NCI-H187 (cell line): ENCODE measurements around the gene TMEM140.

ENCODE experiments used
- DNase-seq, 2 experiments: peaks; one replicate each; lab custom pipeline; 2025; lab: John Stamatoyannopoulos, UW

Gene TMEM140

DNA sequence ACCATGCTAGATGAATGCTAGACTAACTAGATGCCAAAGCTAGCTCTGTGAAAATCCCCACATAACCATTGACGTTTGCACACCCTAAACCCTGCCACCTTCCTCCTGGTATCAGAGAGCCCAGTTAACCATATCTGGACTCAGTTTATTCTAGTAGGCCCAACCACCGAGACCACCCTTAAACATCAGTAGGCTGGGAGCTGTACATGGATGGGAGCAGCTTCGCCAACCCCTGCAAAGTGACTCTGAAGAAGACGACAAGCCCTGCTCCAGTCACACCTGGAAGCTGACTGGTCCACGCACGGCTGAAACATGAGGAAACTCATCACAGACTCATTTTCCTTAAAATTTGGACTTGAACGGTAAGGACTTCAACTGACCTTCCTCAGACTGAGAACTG is 27.1 kb downstream of the TMEM140 start:
- DNase-seq = no peak

DNA sequence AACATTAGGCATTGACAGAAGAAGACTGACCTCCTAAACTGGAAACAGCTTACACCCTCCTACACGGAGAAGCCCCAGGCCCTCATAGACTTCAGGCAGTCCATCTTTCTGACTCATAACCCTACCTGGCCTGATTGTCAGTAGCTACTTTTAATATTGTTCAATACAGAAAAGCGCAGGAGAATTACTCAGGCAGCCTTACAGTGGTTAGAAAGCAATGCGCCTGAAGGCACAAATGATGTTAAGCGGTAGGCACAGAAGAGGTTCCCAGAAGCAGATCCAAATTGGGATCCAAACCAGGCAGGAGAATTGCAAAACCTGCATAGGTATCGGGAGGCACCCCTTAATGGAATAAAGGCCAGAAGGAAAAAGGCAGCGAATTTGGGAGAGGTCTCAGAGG is 28.1 kb downstream of the TMEM140 start:
- no peak for DNase-seq

DNA sequence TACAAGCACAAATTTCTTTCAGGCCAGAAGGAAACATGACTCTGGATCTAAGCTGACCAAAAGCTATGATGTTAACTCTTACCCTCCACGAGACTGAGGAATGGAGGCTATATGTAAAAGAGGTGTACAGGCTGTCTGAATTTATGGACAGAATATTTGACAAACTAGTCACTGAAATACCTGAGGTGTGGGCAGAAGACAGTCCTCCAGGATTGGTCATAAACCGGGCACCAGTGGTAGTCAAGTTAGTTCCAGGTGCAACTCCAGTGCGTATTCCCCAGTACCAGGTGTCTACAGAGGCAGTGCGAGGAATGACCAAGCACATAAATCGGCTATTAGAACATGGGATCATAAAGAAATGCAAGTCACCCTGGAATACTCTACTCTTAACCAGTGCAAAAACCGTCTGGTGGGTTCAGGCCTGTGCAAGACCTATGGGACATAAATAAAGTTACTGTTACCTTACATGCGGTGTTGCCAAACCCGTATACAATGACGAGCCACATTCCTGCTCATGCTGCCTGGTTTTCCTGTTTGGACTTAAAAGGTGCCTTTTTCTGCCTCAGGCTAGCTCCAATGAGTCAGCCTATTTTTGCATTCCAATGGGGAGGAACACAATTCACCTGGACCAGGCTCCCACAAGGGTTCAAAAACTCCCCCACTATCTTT is 29.3 kb downstream of the TMEM140 start:
- DNase-seq = no peak

DNA sequence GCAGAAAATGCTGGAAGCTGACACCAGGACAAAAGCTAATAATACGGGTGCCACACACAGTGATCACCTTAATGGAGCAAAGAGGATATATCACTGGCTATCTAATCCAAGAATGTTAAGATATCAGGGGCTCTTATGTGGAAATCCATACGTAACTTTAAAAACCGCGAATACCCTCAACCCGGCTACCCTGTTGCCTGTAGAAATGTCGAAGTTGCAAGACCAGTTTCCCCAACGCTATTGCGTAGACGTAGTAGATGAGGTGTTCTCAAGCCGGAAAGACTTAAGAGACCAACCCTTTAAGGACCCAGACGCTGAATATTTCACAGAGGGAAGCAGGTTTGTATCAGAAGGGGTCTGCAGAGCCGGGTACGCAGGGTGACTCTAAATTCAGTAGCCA is 30.5 kb downstream of the TMEM140 start:
- DNase-seq = no peak

DNA sequence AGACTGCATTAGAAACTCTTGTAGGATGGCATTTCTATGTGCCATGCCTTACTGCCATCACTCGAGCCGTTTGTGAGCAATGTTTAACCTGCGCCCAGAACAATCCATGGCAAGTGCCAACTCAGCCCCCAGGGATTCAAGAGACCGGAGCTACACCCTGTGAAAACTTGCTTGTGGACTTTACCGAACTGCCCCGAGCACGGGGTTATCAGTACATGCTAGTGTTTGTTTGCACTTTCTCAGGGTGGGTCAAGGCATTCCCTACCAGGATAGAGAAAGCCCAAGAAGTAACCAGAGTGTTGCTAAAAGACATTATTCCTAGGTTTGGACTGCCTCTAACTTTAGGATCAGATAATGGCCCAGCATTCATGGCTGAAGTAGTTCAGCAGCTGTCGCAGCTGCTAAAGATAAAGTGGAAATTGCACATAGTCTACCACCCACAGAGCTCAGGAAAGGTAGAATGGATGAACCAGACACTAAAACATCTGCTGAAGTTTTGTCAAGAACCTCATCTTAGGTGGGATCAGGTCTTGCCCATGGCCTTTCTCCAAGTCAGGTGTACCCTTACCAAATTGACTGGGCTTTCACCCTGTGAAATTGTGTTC is 31.6 kb downstream of the TMEM140 start:
- no peak for DNase-seq

DNA sequence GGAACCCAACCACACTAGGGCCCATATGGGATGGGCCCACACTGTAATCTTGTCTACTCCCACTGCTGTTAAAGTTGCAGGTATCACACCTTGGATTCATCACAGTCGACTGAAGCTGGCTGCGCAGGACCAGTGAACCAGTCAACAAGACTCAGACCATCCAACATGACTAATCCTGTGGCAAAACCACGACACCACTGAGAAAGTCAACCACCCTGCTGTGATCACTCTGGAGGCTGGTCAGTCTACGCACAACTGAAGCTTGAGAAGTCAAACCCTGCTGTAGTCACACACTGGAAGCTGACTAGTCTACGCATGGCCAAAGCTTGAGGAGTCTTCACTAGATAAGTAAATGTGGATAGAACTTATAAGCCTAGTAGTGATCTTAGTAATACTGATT is 32.2 kb downstream of the TMEM140 start:
- DNase-seq = no peak

DNA sequence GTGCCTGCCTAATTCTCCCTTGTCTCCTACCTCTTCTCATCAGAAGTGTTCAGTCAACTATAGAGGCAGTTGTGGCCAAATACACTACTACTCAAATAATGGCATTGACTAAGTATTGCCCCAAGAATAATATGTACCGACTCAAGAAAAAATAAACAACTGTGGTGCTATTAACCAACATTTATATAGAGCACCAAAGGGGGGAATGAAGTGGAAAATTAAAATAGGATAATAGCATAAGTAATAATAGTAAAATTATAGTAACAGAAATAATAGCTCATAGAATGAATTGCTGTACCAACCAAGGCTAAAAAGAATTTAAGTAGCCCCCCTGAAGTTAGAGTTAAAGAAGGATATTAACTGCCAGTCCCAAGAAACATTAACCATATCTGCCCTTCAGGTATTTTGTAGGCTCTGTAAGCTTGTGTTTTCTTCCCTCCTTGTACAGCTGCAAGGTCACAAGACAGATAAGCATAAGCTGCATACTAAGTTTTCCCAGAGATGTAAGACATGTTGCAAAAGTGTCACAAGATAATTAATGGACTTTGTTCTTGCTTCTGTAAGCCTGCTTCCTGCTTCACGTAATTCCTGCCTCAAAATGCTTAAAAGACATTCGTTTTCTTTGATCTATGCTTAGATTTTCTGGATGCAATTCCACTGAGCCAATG is 33.5 kb downstream of the TMEM140 start:
- DNase-seq = no peak

DNA sequence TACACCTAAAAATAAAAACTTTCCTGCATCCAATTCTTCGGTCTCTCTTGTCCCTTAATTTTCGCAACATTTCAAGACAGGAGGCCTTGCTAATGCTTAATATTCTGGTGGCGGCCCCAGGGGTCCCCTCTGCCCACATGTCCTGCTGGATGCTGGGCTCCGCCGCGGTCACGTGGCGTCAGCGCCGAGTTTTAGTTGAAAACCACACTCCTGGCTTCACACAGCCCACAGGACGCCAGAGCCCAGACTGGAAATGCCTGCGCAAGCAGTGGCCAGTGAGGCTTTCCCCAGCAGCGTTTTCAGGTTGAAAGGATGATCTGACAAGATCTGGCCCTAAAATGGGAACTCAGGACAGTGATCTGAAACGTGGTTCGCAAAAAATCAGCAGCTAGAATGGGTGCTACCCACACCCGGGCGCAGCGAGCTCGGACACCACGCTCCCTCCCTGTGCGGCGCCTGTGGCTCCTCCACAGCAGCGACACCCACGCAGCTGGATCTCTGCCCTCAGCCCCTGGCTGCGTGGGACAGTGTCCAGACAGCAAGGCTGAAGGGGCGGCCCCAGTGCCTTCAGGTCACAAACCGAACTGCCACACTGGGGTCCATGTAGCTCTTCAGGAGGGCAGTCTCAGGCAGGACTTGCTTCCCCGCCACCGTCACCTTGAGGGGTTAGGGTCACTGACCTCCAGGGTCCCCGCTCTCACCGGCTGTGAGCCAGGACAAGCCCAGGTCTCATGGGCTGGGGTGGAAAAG is 34.2 kb downstream of the TMEM140 start:
- DNase-seq = no peak

DNA sequence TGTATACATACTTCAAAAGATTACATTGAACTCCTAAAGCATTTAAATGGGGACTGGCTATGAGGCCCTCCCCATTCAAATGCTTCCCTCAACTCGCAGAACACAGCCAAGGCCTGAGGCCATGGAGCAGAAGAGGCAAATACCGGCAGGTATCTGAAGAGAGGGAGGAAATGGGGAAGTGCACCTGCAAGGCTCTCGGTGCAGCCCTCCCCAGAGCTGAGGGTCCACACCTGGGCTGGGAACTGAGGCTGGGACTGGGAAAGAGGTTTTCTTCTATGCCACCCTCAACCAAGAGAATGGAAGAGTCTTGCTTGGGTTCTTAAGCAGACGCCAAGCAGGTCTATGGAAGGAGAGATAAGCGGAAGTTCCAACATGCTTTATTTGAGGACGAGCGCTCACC is 35.6 kb downstream of the TMEM140 start:
- no peak for DNase-seq

DNA sequence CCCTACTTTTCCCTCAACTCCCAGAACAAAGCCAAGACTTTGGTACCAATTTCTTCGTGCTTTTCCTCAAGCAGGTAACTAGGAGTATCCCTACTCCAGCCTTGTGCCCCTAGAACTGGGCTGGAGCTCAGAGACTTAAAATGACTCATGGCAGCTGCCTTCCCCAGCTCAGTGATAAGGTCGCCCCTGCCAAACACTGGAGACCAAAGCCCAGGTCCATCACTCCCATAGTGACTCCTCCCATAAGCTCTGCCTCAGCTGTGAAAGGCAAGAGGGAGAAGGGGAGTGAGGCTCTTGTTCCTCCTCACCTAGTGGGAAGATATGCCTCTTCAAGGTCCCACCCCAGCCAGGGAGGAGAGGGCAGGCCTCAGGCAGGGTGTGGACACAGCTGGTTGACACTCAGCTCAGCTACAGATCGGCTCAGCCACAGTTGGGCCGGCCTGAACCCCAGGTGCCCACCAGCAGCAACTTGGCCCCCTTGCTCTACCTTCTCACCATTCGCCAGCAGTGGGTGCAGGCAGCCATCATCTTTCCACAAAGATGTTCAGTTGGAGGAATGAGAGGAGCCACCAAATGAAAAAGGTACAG is 36.5 kb downstream of the TMEM140 start:
- DNase-seq = no peak

DNA sequence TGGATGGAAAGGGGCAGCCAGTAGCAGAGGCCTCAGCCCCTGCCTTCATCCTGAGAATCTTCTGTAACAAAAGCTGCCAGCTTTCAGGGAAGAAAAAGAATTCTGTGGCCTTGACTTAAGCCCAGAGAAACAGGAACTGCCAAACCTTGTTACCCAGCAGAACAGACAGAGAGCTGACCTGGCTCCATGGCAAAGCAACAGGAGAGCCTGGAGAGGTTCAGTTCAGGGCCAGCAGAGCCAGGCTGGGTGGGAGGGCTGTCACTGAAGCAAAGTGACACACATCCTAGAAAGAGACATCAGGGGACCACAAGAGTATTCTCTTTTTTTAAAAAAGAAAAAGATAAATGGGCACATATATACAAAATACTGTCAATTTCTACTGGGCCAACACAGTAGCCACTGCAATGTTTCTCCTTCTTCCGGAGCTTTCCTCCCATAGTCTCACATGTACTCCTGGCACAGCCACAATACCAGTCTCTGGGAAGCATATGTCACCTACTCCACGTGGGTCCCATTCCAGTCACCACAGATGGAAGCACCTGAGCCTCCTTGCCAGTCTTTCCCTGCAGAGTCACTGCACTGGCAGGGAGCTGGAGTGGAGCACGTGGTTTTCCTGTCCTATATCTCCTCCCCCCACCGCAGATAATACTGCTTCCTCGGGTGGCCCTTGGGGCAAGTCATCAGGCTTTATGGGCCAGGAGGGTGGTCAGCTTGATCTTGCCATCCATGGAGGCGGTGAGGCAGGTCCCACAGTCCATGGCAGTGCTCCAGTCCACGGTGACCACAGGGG is 37.8 kb downstream of the TMEM140 start:
- no peak for DNase-seq

DNA sequence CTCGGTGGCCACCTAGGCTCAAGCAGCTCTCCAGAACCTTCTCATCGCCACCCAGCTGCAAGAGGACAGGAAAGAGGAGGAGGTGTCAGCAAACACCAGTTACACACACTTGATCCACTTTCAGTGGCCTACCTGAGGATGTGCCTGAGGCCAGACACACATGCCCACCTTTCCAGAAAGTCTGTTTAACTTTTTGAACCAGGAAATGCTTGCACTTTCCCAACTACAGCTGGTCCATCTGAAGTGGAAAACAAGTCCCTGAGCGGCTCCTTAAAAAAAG is 38.3 kb downstream of the TMEM140 start:
- DNase-seq = no peak

DNA sequence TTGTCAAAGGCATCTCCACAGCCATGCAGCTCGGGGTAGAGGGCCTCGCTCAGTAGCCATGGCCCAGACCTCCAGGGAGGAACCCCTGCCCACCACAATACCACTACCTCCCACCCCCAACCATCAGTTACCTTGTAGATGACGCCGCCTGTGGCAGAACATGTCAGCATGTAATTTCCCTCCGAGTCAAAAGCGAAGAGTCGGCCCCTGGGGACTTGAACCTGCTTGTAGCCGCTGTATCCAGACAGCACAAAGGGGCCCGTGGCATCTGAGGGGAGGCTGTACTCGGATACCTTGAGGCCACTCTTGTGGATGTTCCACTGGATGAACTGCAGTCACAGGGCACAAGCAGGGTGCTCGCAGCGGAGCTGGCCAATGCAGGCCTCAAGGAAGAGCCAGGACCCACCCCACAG is 39.0 kb downstream of the TMEM140 start:
- DNase-seq = no peak

DNA sequence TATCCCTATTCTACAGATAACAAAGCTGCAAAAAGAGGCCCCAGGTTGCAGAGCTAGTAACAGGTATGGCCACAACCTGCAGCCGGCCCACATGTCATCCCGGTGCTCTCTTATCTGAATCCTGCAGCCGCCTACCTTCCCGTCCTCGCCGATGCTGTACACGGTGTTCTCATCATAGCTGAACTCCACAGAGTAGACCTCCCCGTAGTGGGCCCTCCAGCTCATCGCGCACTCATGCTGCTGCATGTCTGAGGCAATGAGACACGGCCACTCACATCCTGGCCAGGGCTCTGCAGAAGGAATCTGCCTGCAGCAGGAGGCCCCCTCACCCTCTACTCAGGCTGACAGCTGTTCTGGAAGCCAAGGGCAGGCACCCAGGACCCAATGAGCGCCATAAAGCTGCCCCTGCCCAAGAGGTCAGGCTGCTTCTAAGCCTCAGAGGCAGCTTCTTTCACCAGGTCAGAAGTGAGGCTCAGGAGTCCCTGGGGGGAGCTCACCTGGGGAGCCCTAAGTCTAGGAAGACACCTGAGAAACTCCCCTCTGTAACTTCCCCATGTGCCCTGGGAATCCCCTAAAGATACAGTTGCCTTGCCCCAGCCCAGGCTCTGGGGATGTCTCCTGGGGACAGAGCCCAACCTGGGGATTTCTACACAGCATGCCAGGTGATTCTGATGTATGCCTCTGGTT is 40.6 kb downstream of the TMEM140 start:
- no peak for DNase-seq

DNA sequence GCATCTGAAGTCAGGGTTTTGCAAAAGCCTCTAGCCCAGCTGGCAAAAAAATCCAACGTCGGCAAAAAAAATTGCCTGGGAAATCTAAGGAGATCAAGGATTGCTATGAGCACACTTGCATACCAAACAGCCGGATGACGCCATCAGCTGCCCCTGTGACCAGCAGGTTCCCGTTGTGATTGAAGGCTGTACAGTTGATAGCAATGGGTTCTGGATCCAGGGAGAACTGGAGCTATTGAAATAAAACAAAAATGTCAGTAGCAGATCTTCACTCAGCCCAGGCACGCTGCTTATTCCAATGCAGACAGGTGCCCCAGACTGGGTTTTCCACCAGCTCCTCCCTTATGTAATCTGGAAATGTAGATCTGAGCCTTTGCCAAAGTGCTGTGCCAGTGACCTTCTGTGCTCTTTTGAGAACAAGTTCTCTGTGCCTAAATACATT is 41.4 kb downstream of the TMEM140 start:
- no peak for DNase-seq

DNA sequence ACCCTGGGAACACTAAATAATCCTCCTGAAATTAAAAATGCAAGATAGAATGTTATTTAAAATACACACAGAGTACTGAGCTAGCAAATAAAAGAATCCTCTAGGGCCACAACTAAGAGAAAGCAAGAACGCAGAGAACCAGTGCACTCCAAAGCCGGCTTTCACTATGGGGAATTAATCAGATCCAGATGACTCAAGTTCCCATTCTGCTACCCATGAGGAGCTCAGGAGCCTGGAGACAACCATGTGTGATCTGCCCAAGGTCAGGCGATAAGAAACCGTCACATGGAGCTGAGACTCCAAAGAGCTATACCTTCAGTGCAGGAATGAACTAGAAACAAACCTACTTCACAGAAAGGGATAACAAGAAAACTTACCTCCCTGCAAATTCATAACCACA is 42.1 kb downstream of the TMEM140 start:
- no peak for DNase-seq

DNA sequence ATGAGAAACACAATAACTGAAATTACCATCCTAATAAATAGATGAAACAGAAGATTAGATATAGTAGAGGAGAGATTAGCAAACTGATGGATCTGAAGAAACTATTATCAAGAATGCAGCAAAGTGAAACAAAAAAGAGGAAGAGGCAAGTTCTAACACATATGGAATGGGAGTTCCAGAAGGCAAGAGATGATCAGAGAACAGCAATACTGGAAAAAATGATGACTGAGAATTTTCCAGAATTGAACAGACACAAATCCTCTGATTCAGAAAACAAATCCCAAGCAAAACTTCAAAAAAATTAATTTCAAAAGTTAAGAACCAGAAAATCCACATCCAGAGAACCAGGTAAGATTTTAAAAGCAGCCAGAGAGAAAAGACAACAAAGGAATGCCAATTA is 42.8 kb downstream of the TMEM140 start:
- DNase-seq = no peak

DNA sequence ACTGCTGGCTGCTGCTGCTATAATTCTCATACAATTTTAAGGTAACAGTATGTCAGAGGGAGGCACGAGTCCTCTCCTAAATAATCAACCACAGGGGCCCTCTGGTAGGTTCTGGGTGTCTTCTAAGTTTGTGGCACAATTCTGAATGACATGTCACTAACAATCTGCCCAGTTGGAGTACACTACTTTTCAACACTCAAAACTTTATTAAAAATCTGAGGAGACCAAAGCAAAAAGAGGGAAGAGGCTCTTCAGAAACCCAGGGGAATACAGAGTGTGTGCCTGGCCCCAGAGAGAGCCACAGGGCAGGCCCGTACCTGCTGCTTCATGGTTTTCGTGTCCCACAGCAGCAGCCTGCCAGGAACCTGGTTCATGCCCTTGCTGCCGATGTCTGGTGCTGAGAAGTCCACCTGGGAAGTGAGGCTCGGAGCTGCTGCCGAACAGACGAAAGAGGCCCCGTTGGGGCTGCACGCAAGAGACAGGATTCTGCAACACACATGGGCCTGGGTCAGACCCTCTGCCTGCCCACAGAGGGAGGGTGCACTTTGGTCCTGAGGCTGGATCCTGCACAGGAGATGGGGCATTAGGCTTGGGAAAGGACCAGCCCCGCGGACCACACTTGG is 45.2 kb downstream of the TMEM140 start:
- DNase-seq = no peak

DNA sequence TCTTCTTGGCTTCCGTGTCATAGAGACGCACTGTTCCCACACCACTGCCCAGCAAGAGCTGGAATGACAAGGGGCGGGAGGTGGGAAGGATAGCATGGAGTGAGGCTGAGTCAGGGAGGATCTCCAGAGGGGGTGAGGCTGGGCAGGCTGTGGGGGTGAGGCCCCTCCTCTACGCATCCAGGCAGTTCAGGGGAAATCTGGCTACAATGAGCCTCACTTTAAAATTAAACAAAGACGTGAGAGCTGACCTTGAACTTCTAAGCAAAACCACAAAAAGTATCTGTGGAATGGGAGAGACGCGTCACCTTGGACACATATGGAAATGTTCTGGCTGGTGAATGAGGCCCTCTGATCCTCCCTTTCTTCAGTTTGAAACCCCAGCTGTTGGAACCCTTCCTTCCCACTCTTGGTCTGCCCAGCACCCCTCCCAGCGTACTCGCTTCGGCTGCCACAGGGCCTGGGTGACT is 45.8 kb downstream of the TMEM140 start:
- no peak for DNase-seq

DNA sequence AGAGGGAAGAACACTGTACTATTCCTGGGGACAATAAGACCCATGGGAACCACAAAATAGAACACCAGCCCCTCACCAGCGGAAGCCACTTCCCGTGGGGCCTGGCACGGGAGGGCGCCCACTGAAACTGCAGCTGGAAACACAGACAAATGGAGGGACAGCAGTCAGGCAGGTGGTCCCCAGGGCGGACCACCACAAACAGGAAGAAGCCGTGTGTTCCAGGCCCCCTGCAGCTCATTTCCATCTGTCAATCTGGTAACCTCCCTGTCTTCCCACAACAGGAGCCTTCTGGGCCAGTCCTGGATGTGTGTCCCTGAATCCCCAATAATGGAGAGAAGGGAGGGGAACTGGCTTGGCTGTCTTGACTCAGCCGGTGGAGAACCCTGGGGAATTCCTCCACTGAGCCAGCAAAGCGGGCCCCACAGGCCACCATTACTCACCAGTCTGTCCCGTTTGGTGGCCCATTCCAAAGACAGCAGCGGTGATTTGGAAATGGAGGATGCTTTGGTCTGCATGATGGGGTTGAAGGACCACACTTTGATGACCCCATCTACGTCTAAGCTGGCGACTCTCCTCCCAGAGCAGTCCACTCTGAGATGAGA is 46.7 kb downstream of the TMEM140 start:
- no peak for DNase-seq
